GM12878 (cell line): ENCODE measurements around the gene MDFIC. TPM values are rescaled to one million over a fixed set of nuclear protein-coding genes. Genes with fewer than 3 reads are reported as not detected.

Source experiments
- ATAC-seq: fragments of 200-7000 bp; cut with Tn5 transposase; 3 replicates; pipeline ENCODE4 v1.9.1; 2020; ENCODE audit warnings: mild to moderate bottlenecking, moderate library complexity
- BruUV-seq: library from RNA; stranded (reverse); fragments of 400-500 nt; replicated peaks from 2 replicates; lab custom pipeline; 2021; lab: Mats Ljungman, UMichigan
- CTCF ChIA-PET: fragments of 300-600 bp; sonication (Branson Sonifier 250); formaldehyde crosslinking; extraction: SDS; loops from one replicate; lab custom pipeline; 2021; ENCODE audit warnings: inconsistent platforms; lab: Yijun Ruan, JAX
- POLR2A ChIA-PET: fragments of 350-600 bp; formaldehyde crosslinking; extraction: SDS; loops from one replicate; lab custom pipeline; 2021; ENCODE audit warnings: inconsistent platforms; lab: Charles Lee
- RAD21 ChIA-PET: fragments of 300-600 bp; sonication (Branson Sonifier 250); formaldehyde crosslinking; loops from one replicate; lab custom pipeline; 2023; ENCODE audit warnings: antibody characterized with exemption; ENCODE audit not compliant: unreplicated experiment; lab: Charles Lee
- SMC1A ChIA-PET: fragments of 300-600 bp; sonication (Branson Sonifier 250); formaldehyde crosslinking; loops from one replicate; lab custom pipeline; 2023; ENCODE audit not compliant: unreplicated experiment, uncharacterized antibody; lab: Charles Lee
- DNase-seq: peaks from one replicate; pipeline ENCODE4 v3.0.0-alpha.2; 2011; ENCODE audit warnings: low read depth, low spot score
- FAIRE-seq: peaks from 3 replicates; lab custom pipeline; 2011; peaks lifted over from hg19 to GRCh38; lab: Jason Lieb, UNC
- H2AFZ ChIP-seq: 2 replicates; pipeline ENCODE4 v1.6.0; 2011; ENCODE audit warnings: low read depth, low read length, control low read depth; ENCODE audit not compliant: control insufficient read depth
- H3K27ac ChIP-seq: 2 replicates; pipeline ENCODE4 v1.5.1; 2011; ENCODE audit warnings: control low read depth; ENCODE audit not compliant: control insufficient read depth, insufficient read depth
- H3K27me3 ChIP-seq, 2 experiments: replicated peaks in 1 of 2; 2 replicates each; pipeline versions ENCODE4 v1.6.0 to v1.6.1; 2011; ENCODE audit warnings: low read length in 1 of 2; ENCODE audit not compliant: control insufficient read depth in 2 of 2, insufficient read depth in 2 of 2
- H3K36me3 ChIP-seq, 2 experiments: 2 replicates each; pipeline ENCODE4 v1.5.1; 2011; ENCODE audit warnings: low read length in 1 of 2; ENCODE audit not compliant: control insufficient read depth in 2 of 2, insufficient read depth in 2 of 2
- H3K4me1 ChIP-seq: 2 replicates; pipeline ENCODE4 v1.6.1; 2011; ENCODE audit warnings: mild to moderate bottlenecking, low read length, moderate library complexity, mixed read lengths; ENCODE audit not compliant: control insufficient read depth, insufficient read depth
- H3K4me2 ChIP-seq: 2 replicates; pipeline ENCODE4 v1.6.0; 2011; ENCODE audit warnings: control low read depth; ENCODE audit not compliant: control insufficient read depth, insufficient read depth
- H3K4me3 ChIP-seq: fragments of 200-600 bp; sonication (generic); 2 replicates; pipeline ENCODE4 v1.5.1; 2016
- H3K79me2 ChIP-seq: 2 replicates; pipeline ENCODE4 v1.6.0; 2011; ENCODE audit warnings: low read length; ENCODE audit not compliant: control insufficient read depth, insufficient read depth
- H3K9ac ChIP-seq: 2 replicates; pipeline ENCODE4 v1.8.0; 2011; ENCODE audit warnings: low read length, control low read depth, mixed read lengths; ENCODE audit not compliant: control insufficient read depth, insufficient read depth
- H3K9me3 ChIP-seq: replicated peaks from 3 replicates; pipeline ENCODE4 v1.5.1; 2011; ENCODE audit warnings: mild to moderate bottlenecking, low read length; ENCODE audit not compliant: control insufficient read depth, insufficient read depth
- H4K20me1 ChIP-seq: 2 replicates; pipeline ENCODE4 v1.6.0; 2011; ENCODE audit not compliant: control insufficient read depth, insufficient read depth
- BHLHE40 ChIP-seq, 2 experiments: fragments of 450-650 bp in 1 of 2; IDR thresholded peaks; 2 replicates each; pipeline ENCODE4 v1.6.1; 2011 to 2017; ENCODE audit warnings: low read depth in 2 of 2, borderline replicate concordance in 1 of 2, improper control_type of control experiment in 1 of 2, low read length in 1 of 2, mild to moderate bottlenecking in 1 of 2
- BMI1 ChIP-seq: fragments of 450-650 bp; IDR thresholded peaks from 2 replicates; pipeline ENCODE4 v1.6.1; 2016; ENCODE audit warnings: mild to moderate bottlenecking, moderate library complexity, borderline replicate concordance
- CREB1 ChIP-seq: IDR thresholded peaks from 2 replicates; pipeline ENCODE4 v1.6.1; 2012; ENCODE audit warnings: low read depth, mild to moderate bottlenecking, inconsistent platforms
- EZH2 ChIP-seq: IDR thresholded peaks from 2 replicates; pipeline ENCODE4 v1.6.1; 2012; ENCODE audit warnings: low read depth, mild to moderate bottlenecking, control low read depth, inconsistent platforms, low read length, borderline replicate concordance; ENCODE audit not compliant: control insufficient read depth
- GATAD2B ChIP-seq: fragments of 450-650 bp; conservative IDR thresholded peaks from 2 replicates; pipeline ENCODE4 v1.6.1; 2017; ENCODE audit warnings: low read depth, mild to moderate bottlenecking, moderate library complexity
- NBN ChIP-seq: fragments of 450-650 bp; IDR thresholded peaks from 2 replicates; pipeline ENCODE4 v1.6.1; 2016
- SIN3A ChIP-seq: IDR thresholded peaks from 2 replicates; pipeline ENCODE4 v1.6.1; 2012; ENCODE audit warnings: low read depth, low read length, improper control_type of control experiment
- SIX5 ChIP-seq: IDR thresholded peaks from 2 replicates; pipeline ENCODE4 v1.6.1; 2011; ENCODE audit warnings: mild to moderate bottlenecking, low read depth, low read length, moderate library complexity; ENCODE audit not compliant: severe bottlenecking
- SREBF2 ChIP-seq: IDR thresholded peaks from 2 replicates; pipeline ENCODE4 v1.6.1; 2012; ENCODE audit warnings: mild to moderate bottlenecking, low read length
- ZNF217 ChIP-seq: fragments of 450-650 bp; IDR thresholded peaks from 2 replicates; pipeline ENCODE4 v1.6.1; 2017; ENCODE audit warnings: antibody characterized with exemption, mild to moderate bottlenecking
- ZNF384 ChIP-seq: IDR thresholded peaks from 2 replicates; pipeline ENCODE4 v1.6.1; 2012; ENCODE audit warnings: low read depth, mild to moderate bottlenecking, low read length, improper control_type of control experiment, borderline replicate concordance
- ZZZ3 ChIP-seq: IDR thresholded peaks from 2 replicates; pipeline ENCODE4 v1.6.1; 2011; ENCODE audit warnings: low read depth; ENCODE audit not compliant: control insufficient read depth, insufficient read length
- in situ Hi-C: fragments of 300-500 bp; cut with MboI; formaldehyde crosslinking; loops from 9 replicates; pipeline ENCODE4 v1.14.3; 2018; ENCODE audit warnings: mixed read lengths
- intact Hi-C: fragments of 100-400 bp; cut with micrococcal nuclease; formaldehyde crosslinking; loops from one replicate; pipeline ENCODE4 v1.14.2; 2022; ENCODE audit not compliant: unreplicated experiment
- polyA plus RNA-seq, 11 experiments: library from polyadenylated mRNA; depleted of rRNA in 4 of 11; unstranded in 6 of 11; stranded (reverse) in 5 of 11; fragments of >200 nt; fragmentation: Nextera tagmentation in 4 of 11; fragmentation: Illumina TruSeq in 1 of 11; extraction: Ambion mirVana in 4 of 11; extraction: Trizol in 1 of 11; gene quantifications; 1 replicate in 1 of 11; 2 replicates in 10 of 11; pipeline versions ENCODE4 v1.2.1 to v1.2.3, GENCODE V29; 2011 to 2016; ENCODE audit warnings: inconsistent platforms in 2 of 11, missing spikeins in 2 of 11, low read depth in 1 of 11
- total RNA-seq, 4 experiments: library from RNA; depleted of rRNA in 3 of 4; stranded (reverse); fragments of >200 nt in 3 of 4; fragmentation: Illumina TruSeq in 1 of 4; extraction: Trizol in 1 of 4; gene quantifications; 2 replicates each; pipeline versions ENCODE4 v1.2.1 to v1.2.3, GENCODE V29; 2013 to 2021
- TF ChIP-seq, protein P1 (sequence below): fragments of 450-650 bp; conservative IDR thresholded peaks from 2 replicates; pipeline ENCODE4 v1.6.1; 2017; ENCODE audit warnings: mild to moderate bottlenecking, moderate library complexity
- TF ChIP-seq, protein P2 (sequence below): fragments of 450-650 bp; IDR thresholded peaks from 2 replicates; pipeline ENCODE4 v1.6.1; 2017; ENCODE audit warnings: mild to moderate bottlenecking, moderate library complexity

MDFIC gene
- total and polyA plus RNA-seq, 10 of the 15 experiments (the other 5 are each of a cell fraction or from before 2014, with no cell fraction given): 7.3 to 58.4 (median 40.0) TPM

DNA sequence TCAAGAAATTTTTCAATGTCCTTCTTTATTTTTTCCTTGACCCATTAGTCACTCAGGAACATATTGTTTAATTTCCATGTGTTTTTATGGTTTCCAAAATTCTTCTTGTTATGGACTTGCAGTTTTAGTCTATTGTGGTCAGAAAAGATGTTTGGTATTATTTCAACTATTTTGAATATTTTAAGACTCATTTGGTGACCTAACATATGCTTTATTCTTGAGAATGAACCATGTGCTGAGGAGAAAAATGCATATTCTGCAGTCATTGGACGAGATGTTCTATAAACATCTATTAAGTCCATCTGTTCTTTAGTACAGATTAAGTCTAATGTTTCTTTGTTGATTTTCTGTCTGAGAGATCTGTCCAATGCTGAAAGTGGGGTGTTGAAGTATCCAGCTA lies 42.3 kb upstream of the MDFIC start (continued):
- TF ChIP-seq NBN (no peak), SIN3A (no peak), ZZZ3 (no peak), EZH2 (no peak)
- TF ChIP-seq, protein P1, sequence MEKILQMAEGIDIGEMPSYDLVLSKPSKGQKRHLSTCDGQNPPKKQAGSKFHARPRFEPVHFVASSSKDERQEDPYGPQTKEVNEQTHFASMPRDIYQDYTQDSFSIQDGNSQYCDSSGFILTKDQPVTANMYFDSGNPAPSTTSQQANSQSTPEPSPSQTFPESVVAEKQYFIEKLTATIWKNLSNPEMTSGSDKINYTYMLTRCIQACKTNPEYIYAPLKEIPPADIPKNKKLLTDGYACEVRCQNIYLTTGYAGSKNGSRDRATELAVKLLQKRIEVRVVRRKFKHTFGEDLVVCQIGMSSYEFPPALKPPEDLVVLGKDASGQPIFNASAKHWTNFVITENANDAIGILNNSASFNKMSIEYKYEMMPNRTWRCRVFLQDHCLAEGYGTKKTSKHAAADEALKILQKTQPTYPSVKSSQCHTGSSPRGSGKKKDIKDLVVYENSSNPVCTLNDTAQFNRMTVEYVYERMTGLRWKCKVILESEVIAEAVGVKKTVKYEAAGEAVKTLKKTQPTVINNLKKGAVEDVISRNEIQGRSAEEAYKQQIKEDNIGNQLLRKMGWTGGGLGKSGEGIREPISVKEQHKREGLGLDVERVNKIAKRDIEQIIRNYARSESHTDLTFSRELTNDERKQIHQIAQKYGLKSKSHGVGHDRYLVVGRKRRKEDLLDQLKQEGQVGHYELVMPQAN: no peak
- TF ChIP-seq, protein P2, sequence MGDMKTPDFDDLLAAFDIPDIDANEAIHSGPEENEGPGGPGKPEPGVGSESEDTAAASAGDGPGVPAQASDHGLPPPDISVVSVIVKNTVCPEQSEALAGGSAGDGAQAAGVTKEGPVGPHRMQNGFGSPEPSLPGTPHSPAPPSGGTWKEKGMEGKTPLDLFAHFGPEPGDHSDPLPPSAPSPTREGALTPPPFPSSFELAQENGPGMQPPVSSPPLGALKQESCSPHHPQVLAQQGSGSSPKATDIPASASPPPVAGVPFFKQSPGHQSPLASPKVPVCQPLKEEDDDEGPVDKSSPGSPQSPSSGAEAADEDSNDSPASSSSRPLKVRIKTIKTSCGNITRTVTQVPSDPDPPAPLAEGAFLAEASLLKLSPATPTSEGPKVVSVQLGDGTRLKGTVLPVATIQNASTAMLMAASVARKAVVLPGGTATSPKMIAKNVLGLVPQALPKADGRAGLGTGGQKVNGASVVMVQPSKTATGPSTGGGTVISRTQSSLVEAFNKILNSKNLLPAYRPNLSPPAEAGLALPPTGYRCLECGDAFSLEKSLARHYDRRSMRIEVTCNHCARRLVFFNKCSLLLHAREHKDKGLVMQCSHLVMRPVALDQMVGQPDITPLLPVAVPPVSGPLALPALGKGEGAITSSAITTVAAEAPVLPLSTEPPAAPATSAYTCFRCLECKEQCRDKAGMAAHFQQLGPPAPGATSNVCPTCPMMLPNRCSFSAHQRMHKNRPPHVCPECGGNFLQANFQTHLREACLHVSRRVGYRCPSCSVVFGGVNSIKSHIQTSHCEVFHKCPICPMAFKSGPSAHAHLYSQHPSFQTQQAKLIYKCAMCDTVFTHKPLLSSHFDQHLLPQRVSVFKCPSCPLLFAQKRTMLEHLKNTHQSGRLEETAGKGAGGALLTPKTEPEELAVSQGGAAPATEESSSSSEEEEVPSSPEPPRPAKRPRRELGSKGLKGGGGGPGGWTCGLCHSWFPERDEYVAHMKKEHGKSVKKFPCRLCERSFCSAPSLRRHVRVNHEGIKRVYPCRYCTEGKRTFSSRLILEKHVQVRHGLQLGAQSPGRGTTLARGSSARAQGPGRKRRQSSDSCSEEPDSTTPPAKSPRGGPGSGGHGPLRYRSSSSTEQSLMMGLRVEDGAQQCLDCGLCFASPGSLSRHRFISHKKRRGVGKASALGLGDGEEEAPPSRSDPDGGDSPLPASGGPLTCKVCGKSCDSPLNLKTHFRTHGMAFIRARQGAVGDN: no peak

DNA sequence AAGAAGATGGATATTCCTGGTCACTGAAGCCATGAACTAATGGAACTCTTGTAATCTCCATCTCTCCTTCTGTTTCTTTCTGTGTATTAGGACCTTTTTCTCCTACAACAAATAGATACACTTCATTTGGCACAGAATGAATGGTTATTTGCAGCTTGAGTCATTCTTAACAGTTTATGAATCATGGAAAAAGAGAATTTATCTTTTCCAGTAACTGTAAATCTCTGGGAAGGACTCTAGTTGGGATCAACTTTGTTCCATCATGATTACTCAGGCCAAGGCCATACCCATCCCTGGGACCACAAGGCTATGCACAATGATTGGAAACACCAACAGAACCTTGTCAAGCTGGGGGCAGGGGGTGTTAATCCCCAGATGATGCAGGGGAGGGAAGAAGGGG lies 36.1 kb upstream of the MDFIC start:
- ChIA-PET POLR2A (no interaction called here), RAD21 (no interaction called here), CTCF (no interaction called here)

More for the DNA sequence above, 36.1 kb upstream of the MDFIC start:
- TF ChIP-seq ZNF217 (no peak), SIX5 (no peak), ZNF384 (no peak), BMI1 (no peak), CREB1 (no peak), BHLHE40 (IDR thresholded peaks at IDR 0.05; ENCODE audit: borderline replicate concordance in 1 of 2, low read depth in 2 of 2, low read length in 1 of 2) (no peak), GATAD2B (no peak), SREBF2 (no peak)
- TF ChIP-seq, all 136 proteins: peak for 0
- Histone ChIP-seq H3K9me3 (no peaks in the 10 kb centered on the region), H3K27me3 (no peaks in the 10 kb centered on the region), H2AFZ (no peak overlapping the region), H4K20me1 (no peaks in the 10 kb centered on the region), H3K79me2 (no peaks in the 10 kb centered on the region), H3K4me2 (no peak overlapping the region), H3K4me3 (no peak overlapping the region), H3K9ac (no peak overlapping the region), H3K4me1 (no peaks in the 10 kb centered on the region), H3K36me3 (no peaks in the 10 kb centered on the region), H3K27ac (no peak overlapping the region)
- in situ Hi-C loops (no loop called here), intact Hi-C loops (no loop called here)
- DNase-seq: no peak
- no TSS peak for BruUV-seq
- SMC1A ChIA-PET: interaction anchor here (0.6 to 0.9 kb wide), 2 partner anchors 39 to 47 kb away, joined by 3 read pairs; no protein-coding TSS in a partner anchor
- peak; percentile 23 for FAIRE-seq
- no peak for ATAC-seq
